SH-SY5Y (cell line): ENCODE data around the gene B4GALNT3.

Experiments used
- GATA2 ChIP-seq: IDR thresholded peaks from 2 replicates; pipeline ENCODE4 v1.6.1; 2011; ENCODE audit warnings: mild to moderate bottlenecking, low read depth, low read length
- GATA3 ChIP-seq: IDR thresholded peaks from 2 replicates; pipeline ENCODE4 v1.6.1; 2011; ENCODE audit warnings: low read depth, mild to moderate bottlenecking, low read length, moderate library complexity

- TF ChIP-seq GATA3, result no peak
- no peak for TF ChIP-seq GATA2
These were observed 49.8 kb downstream of the B4GALNT3 start for GRCh38 chr12:509500-509899.
